Endodermal cell (in vitro differentiated cells): ENCODE data around the gene TRAT1. TPM values are rescaled to one million over a fixed set of nuclear protein-coding genes. Genes with fewer than 3 reads are reported as not detected.

Source experiments
- DNase-seq: peaks from one replicate; pipeline ENCODE4 v3.0.0-alpha.2; 2017
- H3K27ac ChIP-seq: 2 replicates; pipeline ENCODE4 v1.5.1; 2013; ENCODE audit warnings: mild to moderate bottlenecking, low read depth, low read length, moderate library complexity
- H3K27me3 ChIP-seq: 2 replicates; pipeline ENCODE4 v1.6.1; 2013; ENCODE audit warnings: mild to moderate bottlenecking, low read length, moderate library complexity; ENCODE audit not compliant: insufficient read depth, control insufficient read depth, poor library complexity, severe bottlenecking
- H3K36me3 ChIP-seq: 2 replicates; pipeline ENCODE4 v1.7.0; 2013; ENCODE audit warnings: mild to moderate bottlenecking, low read length, moderate library complexity; ENCODE audit not compliant: control insufficient read depth, insufficient read depth
- H3K4me1 ChIP-seq: one replicate; pipeline ENCODE4 v1.7.0; 2013; ENCODE audit warnings: low read length; ENCODE audit not compliant: control insufficient read depth, insufficient read depth
- H3K4me3 ChIP-seq: 2 replicates; pipeline ENCODE4 v1.5.1; 2013; ENCODE audit warnings: mild to moderate bottlenecking, low read length, moderate library complexity
- H3K9ac ChIP-seq: 2 replicates; pipeline ENCODE4 v1.6.1; 2013; ENCODE audit warnings: mild to moderate bottlenecking, low read length, moderate library complexity; ENCODE audit not compliant: poor library complexity, severe bottlenecking; ENCODE audit errors: extremely low read depth
- H3K9me3 ChIP-seq: 2 replicates; pipeline ENCODE4 v1.6.1; 2013; ENCODE audit warnings: mild to moderate bottlenecking, low read length, moderate library complexity; ENCODE audit not compliant: control insufficient read depth
- H3K27ac Mint-ChIP-seq: 2 replicates; pipeline ENCODE4 v1.8.0; 2020; ENCODE audit warnings: mixed read lengths
- H3K27me3 Mint-ChIP-seq: 2 replicates; pipeline ENCODE4 v1.8.0; 2021; ENCODE audit warnings: mild to moderate bottlenecking, mixed read lengths; ENCODE audit not compliant: insufficient read depth
- H3K36me3 Mint-ChIP-seq: 2 replicates; pipeline ENCODE4 v1.8.0; 2020; ENCODE audit warnings: low read depth, mixed read lengths
- H3K4me1 Mint-ChIP-seq: 2 replicates; pipeline ENCODE4 v1.8.0; 2020; ENCODE audit warnings: mixed read lengths
- H3K4me3 Mint-ChIP-seq: 2 replicates; pipeline ENCODE4 v1.8.0; 2020; ENCODE audit warnings: mild to moderate bottlenecking, moderate library complexity, mixed read lengths
- H3K9me3 Mint-ChIP-seq: 2 replicates; pipeline ENCODE4 v1.8.0; 2020; ENCODE audit warnings: mild to moderate bottlenecking, mixed read lengths
- WGBS, 2 experiments: methylation state at CpG; one replicate each; pipeline versions ENCODE4 v1.1.5 to v1.1.7; 2013; ENCODE audit warnings: missing lambda C conversion rate in 2 of 2, mixed read lengths in 1 of 2; ENCODE audit not compliant: insufficient coverage in 1 of 2, insufficient read length in 1 of 2; 5-methylcytosine and 5-hydroxymethylcytosine counted together
- total RNA-seq, 2 donors: library from RNA; stranded (reverse); fragmentation: NEBNext Ultra II Directional in 1 of 2; extraction: Animal tissue kit (Norgen Biotek cat#: 25700) in 1 of 2; gene quantifications; 2 replicates in 1 of 2; 3 replicates in 1 of 2; pipeline ENCODE4 v1.2.1, GENCODE V29; 2021
- TF ChIP-seq, protein P1 (sequence below): fragments of 200-600 bp; sonication (generic); conservative IDR thresholded peaks from 2 replicates; pipeline ENCODE4 v1.5.0; 2021; ENCODE audit warnings: antibody characterized with exemption, mild to moderate bottlenecking

The TRAT1 gene
- total RNA-seq, 2 donors from 2014 or later: not detected

DNA sequence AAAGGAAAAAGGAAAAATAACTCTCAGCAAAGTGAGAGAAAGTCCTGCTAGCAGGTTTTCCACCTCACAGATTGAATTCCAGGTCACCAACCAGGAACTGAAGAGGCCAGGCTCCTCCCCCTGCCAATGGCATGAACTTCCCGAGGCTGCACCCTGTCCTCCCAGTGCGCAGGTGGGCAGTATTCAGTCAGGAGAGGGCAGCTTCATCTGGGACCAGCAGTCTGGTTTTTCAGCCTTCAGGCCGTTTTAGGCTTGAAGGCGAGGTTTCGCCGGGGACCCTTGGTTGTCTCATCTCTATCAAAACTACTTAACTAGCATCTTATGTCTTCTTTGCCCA is 41.2 kb downstream of the TRAT1 start:
- no peak overlapping the region for H3K27ac ChIP-seq
- no peaks in the 10 kb centered on the region for H3K36me3 ChIP-seq
- Mint-ChIP-seq H3K4me3 (no peak overlapping the region), H3K27me3 (no peaks in the 10 kb centered on the region), H3K9me3 (peaks cover 3% of the 10 kb centered on the region), H3K4me1 (peaks cover 3% of the 10 kb centered on the region), H3K36me3 (no peaks in the 10 kb centered on the region), H3K27ac (no peak overlapping the region)
- WGBS, 2 experiments: 96 to 100% methylated on average over 5 to 6 of the region's 6 CpGs
- no peaks in the 10 kb centered on the region for H3K9me3 ChIP-seq
- TF ChIP-seq, protein P1, sequence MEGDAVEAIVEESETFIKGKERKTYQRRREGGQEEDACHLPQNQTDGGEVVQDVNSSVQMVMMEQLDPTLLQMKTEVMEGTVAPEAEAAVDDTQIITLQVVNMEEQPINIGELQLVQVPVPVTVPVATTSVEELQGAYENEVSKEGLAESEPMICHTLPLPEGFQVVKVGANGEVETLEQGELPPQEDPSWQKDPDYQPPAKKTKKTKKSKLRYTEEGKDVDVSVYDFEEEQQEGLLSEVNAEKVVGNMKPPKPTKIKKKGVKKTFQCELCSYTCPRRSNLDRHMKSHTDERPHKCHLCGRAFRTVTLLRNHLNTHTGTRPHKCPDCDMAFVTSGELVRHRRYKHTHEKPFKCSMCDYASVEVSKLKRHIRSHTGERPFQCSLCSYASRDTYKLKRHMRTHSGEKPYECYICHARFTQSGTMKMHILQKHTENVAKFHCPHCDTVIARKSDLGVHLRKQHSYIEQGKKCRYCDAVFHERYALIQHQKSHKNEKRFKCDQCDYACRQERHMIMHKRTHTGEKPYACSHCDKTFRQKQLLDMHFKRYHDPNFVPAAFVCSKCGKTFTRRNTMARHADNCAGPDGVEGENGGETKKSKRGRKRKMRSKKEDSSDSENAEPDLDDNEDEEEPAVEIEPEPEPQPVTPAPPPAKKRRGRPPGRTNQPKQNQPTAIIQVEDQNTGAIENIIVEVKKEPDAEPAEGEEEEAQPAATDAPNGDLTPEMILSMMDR: no peak
- H3K4me1 ChIP-seq: no peaks in the 10 kb centered on the region
- H3K27me3 ChIP-seq: no peaks in the 10 kb centered on the region
- H3K9ac ChIP-seq: no peak overlapping the region
- peak; percentile 47 for DNase-seq
- H3K4me3 ChIP-seq: no peak overlapping the region

DNA sequence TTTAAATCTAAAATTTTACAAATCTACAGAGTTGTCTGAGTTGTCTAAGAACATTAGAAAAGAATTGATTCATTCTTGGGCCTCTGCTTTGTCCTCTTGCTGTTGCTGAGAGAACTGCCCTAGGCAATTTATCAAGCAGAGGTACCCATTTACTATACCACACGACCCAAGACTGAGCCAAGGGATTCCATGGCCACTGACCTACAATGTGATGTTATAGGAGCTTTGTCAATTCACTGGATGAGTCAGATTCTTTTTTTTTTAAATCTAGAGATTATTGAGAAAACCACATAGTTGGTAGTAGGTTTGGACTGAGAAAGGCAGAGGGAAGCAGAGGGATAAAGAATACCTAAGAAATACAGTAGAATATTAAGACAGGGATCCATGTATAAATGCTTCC is 55.3 kb downstream of the TRAT1 start:
- Mint-ChIP-seq H3K27me3 (no peaks in the 10 kb centered on the region), H3K36me3 (no peaks in the 10 kb centered on the region), H3K4me1 (no peaks in the 10 kb centered on the region), H3K4me3 (no peak overlapping the region), H3K9me3 (no peaks in the 10 kb centered on the region), H3K27ac (no peak overlapping the region)
- Histone ChIP-seq H3K4me1 (no peaks in the 10 kb centered on the region), H3K9me3 (no peaks in the 10 kb centered on the region), H3K4me3 (no peak overlapping the region), H3K9ac (no peak overlapping the region), H3K27me3 (no peaks in the 10 kb centered on the region), H3K27ac (no peak overlapping the region), H3K36me3 (no peaks in the 10 kb centered on the region)
- TF ChIP-seq, protein P1: no peak
- 47% methylated on average over 1 of the region's 1 CpG; no CpG with 5 or more reads in 1 of the 2 experiments for WGBS, 2 experiments
- DNase-seq: no peak

DNA sequence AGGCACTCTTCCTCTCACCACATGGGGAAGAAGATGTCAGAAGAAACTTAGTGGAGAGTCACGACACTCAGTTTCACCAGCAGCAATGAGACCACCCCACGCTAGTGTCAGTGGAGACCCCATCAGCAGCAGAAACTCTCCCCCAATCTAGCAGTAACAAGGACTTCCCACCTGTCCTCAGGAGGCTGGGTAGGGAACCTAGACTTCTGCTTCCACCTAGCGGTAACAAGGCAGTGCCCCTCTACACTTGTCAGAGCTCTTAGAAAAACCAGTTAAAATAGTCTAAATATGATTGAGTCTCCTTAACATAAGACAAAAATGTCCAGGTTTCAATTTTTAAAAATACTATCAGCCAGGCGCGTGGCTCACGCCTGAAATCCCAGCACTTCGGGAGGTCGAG is 57.3 kb downstream of the TRAT1 start:
- TF ChIP-seq, protein P1: peak; percentile 64
- peak; percentile 69 for DNase-seq
- Histone ChIP-seq H3K36me3 (no peaks in the 10 kb centered on the region), H3K9ac (no peak overlapping the region), H3K4me1 (no peaks in the 10 kb centered on the region), H3K9me3 (no peaks in the 10 kb centered on the region), H3K4me3 (no peak overlapping the region), H3K27ac (no peak overlapping the region), H3K27me3 (no peaks in the 10 kb centered on the region)
- Mint-ChIP-seq H3K9me3 (no peaks in the 10 kb centered on the region), H3K27me3 (no peaks in the 10 kb centered on the region), H3K36me3 (no peaks in the 10 kb centered on the region), H3K4me1 (no peaks in the 10 kb centered on the region), H3K4me3 (no peak overlapping the region), H3K27ac (no peak overlapping the region)
- WGBS, 2 experiments: 79 to 100% methylated on average over 1 to 8 of the region's 8 CpGs
